ENCODE data around the gene MYH6.

MYH6 gene

GRCh38 chr14:23358042-23358441 is 50.0 kb downstream of the MYH6 start:
- no peak overlapping the region for H3K9ac ChIP-seq (ENCODE audit: low read length)
- H3K27ac ChIP-seq (ENCODE audit: low read depth, low read length, poor library complexity, severe bottlenecking): no peak overlapping the region
- no peaks in the 10 kb centered on the region for H3K4me1 ChIP-seq (ENCODE audit: insufficient read depth, low read length, severe bottlenecking)
- H3K27me3 ChIP-seq (ENCODE audit: insufficient read depth, low read length): peaks cover 5% of the 10 kb centered on the region; the same call in 1 of the 2 replicates
- H3F3A ChIP-seq (ENCODE audit: insufficient read depth, low read length): no peaks in the 10 kb centered on the region
- no peaks in the 10 kb centered on the region for H3K9me2 ChIP-seq (ENCODE audit: low read depth, low read length)
- no peak overlapping the region for H2AFZ ChIP-seq (ENCODE audit: low read length)
- no peak for TF ChIP-seq EZH2 (IDR thresholded peaks at IDR 0.05; ENCODE audit: borderline replicate concordance, low read length)
- no peak for TF ChIP-seq CTCF (IDR thresholded peaks at IDR 0.05; ENCODE audit: low read length)
- H3K9me3 ChIP-seq (ENCODE audit: low read length): no peaks in the 10 kb centered on the region
- no peaks in the 10 kb centered on the region for H4K20me1 ChIP-seq (ENCODE audit: insufficient read depth, low read length)
- no peaks in the 10 kb centered on the region for H3K36me3 ChIP-seq (ENCODE audit: insufficient read depth, low read length)
- no peak overlapping the region for H3K4me3 ChIP-seq (ENCODE audit: low read depth, low read length, poor library complexity, severe bottlenecking)
- H3K4me2 ChIP-seq (ENCODE audit: low read length): no peak overlapping the region
- H3K79me2 ChIP-seq (ENCODE audit: insufficient read depth, low read length): no peaks in the 10 kb centered on the region

DNA sequence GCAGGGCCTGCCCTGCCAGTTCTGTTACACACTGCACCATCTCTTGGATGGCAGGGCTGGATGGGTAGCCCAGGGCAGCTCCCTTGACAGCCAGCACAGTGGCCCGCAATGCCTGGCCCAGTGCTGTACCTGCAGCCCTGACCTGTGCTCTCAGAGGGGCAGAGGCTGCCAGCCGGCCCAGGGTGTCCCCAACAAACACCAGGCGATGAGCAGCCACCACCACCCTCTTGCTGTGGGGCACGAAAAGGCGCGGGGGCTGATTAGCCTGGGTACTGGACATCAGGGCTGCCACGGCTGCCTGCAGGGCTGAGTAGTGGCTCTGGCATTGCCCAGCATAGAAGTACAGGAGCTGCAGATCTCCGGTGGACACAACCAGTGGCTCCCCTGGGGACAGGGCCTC is 50.8 kb downstream of the MYH6 start:
- H3F3A ChIP-seq (ENCODE audit: insufficient read depth, low read length): no peaks in the 10 kb centered on the region
- no peak for TF ChIP-seq EZH2 (IDR thresholded peaks at IDR 0.05; ENCODE audit: borderline replicate concordance, low read length)
- H4K20me1 ChIP-seq (ENCODE audit: insufficient read depth, low read length): no peaks in the 10 kb centered on the region
- H3K9ac ChIP-seq (ENCODE audit: low read length): no peak overlapping the region
- H3K79me2 ChIP-seq (ENCODE audit: insufficient read depth, low read length): no peaks in the 10 kb centered on the region
- H3K4me3 ChIP-seq (ENCODE audit: low read depth, low read length, poor library complexity, severe bottlenecking): no peak overlapping the region
- no peak overlapping the region for H3K27ac ChIP-seq (ENCODE audit: low read depth, low read length, poor library complexity, severe bottlenecking)
- no peak overlapping the region for H3K4me2 ChIP-seq (ENCODE audit: low read length)
- no peak overlapping the region for H2AFZ ChIP-seq (ENCODE audit: low read length)
- no peaks in the 10 kb centered on the region for H3K9me2 ChIP-seq (ENCODE audit: low read depth, low read length)
- H3K27me3 ChIP-seq (ENCODE audit: insufficient read depth, low read length): peaks cover 5% of the 10 kb centered on the region; the same call in 1 of the 2 replicates
- no peaks in the 10 kb centered on the region for H3K4me1 ChIP-seq (ENCODE audit: insufficient read depth, low read length, severe bottlenecking)
- H3K9me3 ChIP-seq (ENCODE audit: low read length): no peaks in the 10 kb centered on the region
- H3K36me3 ChIP-seq (ENCODE audit: insufficient read depth, low read length): no peaks in the 10 kb centered on the region

GRCh38 chr14:23356662-23357061 is 51.4 kb downstream of the MYH6 start:
- H4K20me1 ChIP-seq (ENCODE audit: insufficient read depth, low read length): no peaks in the 10 kb centered on the region
- TF ChIP-seq EZH2 (IDR thresholded peaks at IDR 0.05; ENCODE audit: borderline replicate concordance, low read length) (no peak), CTCF (IDR thresholded peaks at IDR 0.05; ENCODE audit: low read length) (no peak)
- no peak overlapping the region for H3K9ac ChIP-seq (ENCODE audit: low read length)
- H3K27ac ChIP-seq (ENCODE audit: low read depth, low read length, poor library complexity, severe bottlenecking): no peak overlapping the region
- H3K27me3 ChIP-seq (ENCODE audit: insufficient read depth, low read length): peaks cover 5% of the 10 kb centered on the region; the same call in 1 of the 2 replicates
- no peak overlapping the region for H2AFZ ChIP-seq (ENCODE audit: low read length)
- no peaks in the 10 kb centered on the region for H3K4me1 ChIP-seq (ENCODE audit: insufficient read depth, low read length, severe bottlenecking)
- no peaks in the 10 kb centered on the region for H3K9me2 ChIP-seq (ENCODE audit: low read depth, low read length)
- no peaks in the 10 kb centered on the region for H3K79me2 ChIP-seq (ENCODE audit: insufficient read depth, low read length)
- no peak overlapping the region for H3K4me2 ChIP-seq (ENCODE audit: low read length)
- H3K4me3 ChIP-seq (ENCODE audit: low read depth, low read length, poor library complexity, severe bottlenecking): no peak overlapping the region
- no peaks in the 10 kb centered on the region for H3F3A ChIP-seq (ENCODE audit: insufficient read depth, low read length)
- no peaks in the 10 kb centered on the region for H3K36me3 ChIP-seq (ENCODE audit: insufficient read depth, low read length)
- H3K9me3 ChIP-seq (ENCODE audit: low read length): no peaks in the 10 kb centered on the region

- no peaks in the 10 kb centered on the region for H3K79me2 ChIP-seq (ENCODE audit: insufficient read depth, low read length)
- no peaks in the 10 kb centered on the region for H3K9me3 ChIP-seq (ENCODE audit: low read length)
- no peak overlapping the region for H3K4me3 ChIP-seq (ENCODE audit: low read depth, low read length, poor library complexity, severe bottlenecking)
- H3F3A ChIP-seq (ENCODE audit: insufficient read depth, low read length): no peaks in the 10 kb centered on the region
- TF ChIP-seq CTCF (IDR thresholded peaks at IDR 0.05; ENCODE audit: low read length) (no peak), EZH2 (IDR thresholded peaks at IDR 0.05; ENCODE audit: borderline replicate concordance, low read length) (no peak)
- no peaks in the 10 kb centered on the region for H3K36me3 ChIP-seq (ENCODE audit: insufficient read depth, low read length)
- H3K4me1 ChIP-seq (ENCODE audit: insufficient read depth, low read length, severe bottlenecking): no peaks in the 10 kb centered on the region
- H3K4me2 ChIP-seq (ENCODE audit: low read length): no peak overlapping the region
- H3K27ac ChIP-seq (ENCODE audit: low read depth, low read length, poor library complexity, severe bottlenecking): no peak overlapping the region
- H3K9ac ChIP-seq (ENCODE audit: low read length): no peak overlapping the region
- no peaks in the 10 kb centered on the region for H4K20me1 ChIP-seq (ENCODE audit: insufficient read depth, low read length)
- peaks cover 5% of the 10 kb centered on the region; the same call in 1 of the 2 replicates for H3K27me3 ChIP-seq (ENCODE audit: insufficient read depth, low read length)
- no peaks in the 10 kb centered on the region for H3K9me2 ChIP-seq (ENCODE audit: low read depth, low read length)
- no peak overlapping the region for H2AFZ ChIP-seq (ENCODE audit: low read length)
Observed at GRCh38 chr14:23355871-23356435, 52.1 kb downstream of the MYH6 start.
